K562 (cell line): ENCODE results near the gene PPP6R1. TPM values are rescaled to one million over a fixed set of nuclear protein-coding genes. Genes with fewer than 3 reads are reported as not detected.

Experiments
- HBP1 ChIP-seq: fragments of 450-650 bp; formaldehyde crosslinking; IDR thresholded peaks from 2 replicates; pipeline ENCODE4 v1.4.0; 2022; ENCODE audit warnings: missing genetic modification characterization
- HDAC1 ChIP-seq, 2 experiments: fragments of 450-650 bp; IDR thresholded peaks; 2 replicates each; pipeline ENCODE4 v1.6.1; 2016 to 2017; ENCODE audit warnings: inconsistent platforms in 1 of 2, mild to moderate bottlenecking in 1 of 2, moderate library complexity in 1 of 2
- MAZ ChIP-seq, 2 experiments: fragments of 450-650 bp in 1 of 2; sonication (generic) in 1 of 2; formaldehyde crosslinking; IDR thresholded peaks in 1 of 2; conservative IDR thresholded peaks in 1 of 2; 2 replicates each; pipeline versions ENCODE4 v1.4.0 to v1.5.0; 2020; ENCODE audit warnings: mild to moderate bottlenecking in 1 of 2, missing genetic modification reagents in 1 of 2
- PRDM10 ChIP-seq: fragments of 450-650 bp; IDR thresholded peaks from 2 replicates; pipeline ENCODE4 v1.6.1; 2018; ENCODE audit not compliant: partially characterized antibody
- TSC22D4 ChIP-seq: fragments of 450-650 bp; IDR thresholded peaks from 2 replicates; pipeline ENCODE4 v1.6.1; 2016; ENCODE audit warnings: missing genetic modification characterization, missing biosample characterization, control low read depth
- ZBTB2 ChIP-seq: fragments of 450-650 bp; IDR thresholded peaks from 2 replicates; pipeline ENCODE4 v1.6.1; 2016; ENCODE audit warnings: antibody characterized with exemption
- ZNF3 ChIP-seq: fragments of 250-450 bp; sonication (Bioruptor Pico); IDR thresholded peaks from 2 replicates; pipeline ENCODE4 v1.5.0; 2021; ENCODE audit warnings: mild to moderate bottlenecking, moderate library complexity
- ZNF764 ChIP-seq: fragments of 250-450 bp; sonication (Bioruptor Pico); IDR thresholded peaks from 2 replicates; pipeline ENCODE4 v1.4.0; 2020; ENCODE audit warnings: low read depth, mild to moderate bottlenecking, moderate library complexity
- ZNF766 ChIP-seq: fragments of 200-800 bp; sonication (Bioruptor generic); conservative IDR thresholded peaks from 2 replicates; pipeline ENCODE4 v1.6.1; 2016; ENCODE audit warnings: missing genetic modification characterization, missing compliant biosample characterization
- ZSCAN32 ChIP-seq: fragments of 450-650 bp; formaldehyde crosslinking; IDR thresholded peaks from 2 replicates; pipeline ENCODE4 v1.4.0; 2020; ENCODE audit warnings: mild to moderate bottlenecking, moderate library complexity
- polyA plus RNA-seq, 8 experiments: library from polyadenylated mRNA; depleted of rRNA in 4 of 8; stranded (reverse) in 5 of 8; unstranded in 3 of 8; fragments of >200 nt; fragmentation: Nextera tagmentation in 2 of 8; fragmentation: Illumina TruSeq in 1 of 8; extraction: Ambion mirVana in 2 of 8; extraction: Trizol in 1 of 8; gene quantifications; 2 replicates each; pipeline versions ENCODE4 v1.2.1 to v1.2.3, GENCODE V29; 2011 to 2014; ENCODE audit warnings: inconsistent platforms in 1 of 8, missing spikeins in 1 of 8
- total RNA-seq, 7 experiments: library from RNA; depleted of rRNA in 6 of 7; stranded (reverse); fragments of >200 nt in 6 of 7; fragmentation: Illumina TruSeq in 2 of 7; extraction: Trizol in 2 of 7; gene quantifications; 2 replicates each; pipeline versions ENCODE4 v1.2.1 to v1.2.3, GENCODE V29; 2011 to 2021; ENCODE audit warnings: low replicate concordance in 1 of 7
- TF ChIP-seq, protein P1 (sequence below): fragments of 450-650 bp; IDR thresholded peaks from 2 replicates; pipeline ENCODE4 v1.6.1; 2017; ENCODE audit warnings: mild to moderate bottlenecking, moderate library complexity
- TF ChIP-seq, protein P2 (sequence below): fragments of 450-650 bp; IDR thresholded peaks from 2 replicates; pipeline ENCODE4 v1.6.1; 2016; ENCODE audit warnings: borderline replicate concordance
- TF ChIP-seq, protein P3 (sequence below): fragments of 250-450 bp; sonication (Bioruptor Pico); IDR thresholded peaks from 2 replicates; pipeline ENCODE4 v1.4.0; 2020; ENCODE audit warnings: mild to moderate bottlenecking

PPP6R1 gene
- total and polyA plus RNA-seq, 9 of the 15 experiments (the other 6 are each of a cell fraction or from before 2014, with no cell fraction given) = 0.48 to 135 (median 37.2) TPM

DNA sequence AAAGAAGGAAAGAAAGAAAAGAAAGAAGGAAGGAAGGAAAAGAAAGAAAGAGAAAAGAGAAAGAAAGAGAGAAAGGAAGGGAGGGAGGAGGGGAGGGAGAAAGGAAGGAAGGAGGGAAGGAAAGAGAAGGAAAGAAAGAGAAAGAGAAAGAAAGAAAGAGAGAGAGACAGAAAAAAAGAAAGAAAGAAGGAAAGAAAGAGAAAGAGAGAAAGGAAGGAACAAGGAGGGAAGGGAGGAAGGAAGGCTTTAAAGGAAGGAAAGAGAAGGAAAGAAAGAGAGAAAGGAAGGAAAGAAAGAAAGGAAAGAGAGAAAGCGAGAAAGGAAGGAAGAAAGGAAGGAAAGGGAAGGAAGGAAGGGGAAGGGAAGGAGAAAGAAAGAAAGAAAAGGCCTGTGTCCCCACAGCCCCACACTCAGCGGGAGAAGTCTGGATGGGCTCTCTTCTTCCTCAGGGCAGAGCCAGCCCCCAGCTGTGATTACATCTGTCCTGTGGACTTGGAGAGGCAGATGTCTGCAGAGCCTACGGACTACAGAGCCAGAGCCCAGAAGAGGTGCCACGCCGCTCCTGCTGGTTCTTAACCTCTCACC lies 59.1 kb downstream of the PPP6R1 start (continued):
- TF ChIP-seq, protein P1, sequence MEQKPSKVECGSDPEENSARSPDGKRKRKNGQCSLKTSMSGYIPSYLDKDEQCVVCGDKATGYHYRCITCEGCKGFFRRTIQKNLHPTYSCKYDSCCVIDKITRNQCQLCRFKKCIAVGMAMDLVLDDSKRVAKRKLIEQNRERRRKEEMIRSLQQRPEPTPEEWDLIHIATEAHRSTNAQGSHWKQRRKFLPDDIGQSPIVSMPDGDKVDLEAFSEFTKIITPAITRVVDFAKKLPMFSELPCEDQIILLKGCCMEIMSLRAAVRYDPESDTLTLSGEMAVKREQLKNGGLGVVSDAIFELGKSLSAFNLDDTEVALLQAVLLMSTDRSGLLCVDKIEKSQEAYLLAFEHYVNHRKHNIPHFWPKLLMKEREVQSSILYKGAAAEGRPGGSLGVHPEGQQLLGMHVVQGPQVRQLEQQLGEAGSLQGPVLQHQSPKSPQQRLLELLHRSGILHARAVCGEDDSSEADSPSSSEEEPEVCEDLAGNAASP = no peak
- TF ChIP-seq ZSCAN32 (CRISPR knock-in tag) = no peak
- TF ChIP-seq TSC22D4 (tag) = no peak
- no peak for TF ChIP-seq MAZ (CRISPR knock-in tag; conservative IDR thresholded peaks at IDR 0.05 in 1 of 2, IDR thresholded peaks at IDR 0.05 in 1 of 2)
- 0 out of 4 replicates have a peak, but pooled peaks of 1 of the 2 experiments have one; percentile 16 for TF ChIP-seq HDAC1 (IDR thresholded peaks at IDR 0.05)
- 0 out of 2 replicates have a peak, but pooled peaks have one; percentile 53 for TF ChIP-seq HBP1
- TF ChIP-seq PRDM10 = no peak
- TF ChIP-seq ZBTB2 = peak; percentile 36; the same call in 1 of the 2 replicates
- TF ChIP-seq ZNF764 (CRISPR knock-in tag) = no peak
- TF ChIP-seq, protein P2, sequence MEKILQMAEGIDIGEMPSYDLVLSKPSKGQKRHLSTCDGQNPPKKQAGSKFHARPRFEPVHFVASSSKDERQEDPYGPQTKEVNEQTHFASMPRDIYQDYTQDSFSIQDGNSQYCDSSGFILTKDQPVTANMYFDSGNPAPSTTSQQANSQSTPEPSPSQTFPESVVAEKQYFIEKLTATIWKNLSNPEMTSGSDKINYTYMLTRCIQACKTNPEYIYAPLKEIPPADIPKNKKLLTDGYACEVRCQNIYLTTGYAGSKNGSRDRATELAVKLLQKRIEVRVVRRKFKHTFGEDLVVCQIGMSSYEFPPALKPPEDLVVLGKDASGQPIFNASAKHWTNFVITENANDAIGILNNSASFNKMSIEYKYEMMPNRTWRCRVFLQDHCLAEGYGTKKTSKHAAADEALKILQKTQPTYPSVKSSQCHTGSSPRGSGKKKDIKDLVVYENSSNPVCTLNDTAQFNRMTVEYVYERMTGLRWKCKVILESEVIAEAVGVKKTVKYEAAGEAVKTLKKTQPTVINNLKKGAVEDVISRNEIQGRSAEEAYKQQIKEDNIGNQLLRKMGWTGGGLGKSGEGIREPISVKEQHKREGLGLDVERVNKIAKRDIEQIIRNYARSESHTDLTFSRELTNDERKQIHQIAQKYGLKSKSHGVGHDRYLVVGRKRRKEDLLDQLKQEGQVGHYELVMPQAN = 0 out of 2 replicates have a peak, but pooled peaks have one; percentile 17
- TF ChIP-seq ZNF3 (CRISPR knock-in tag) = no peak
- TF ChIP-seq, protein P3, sequence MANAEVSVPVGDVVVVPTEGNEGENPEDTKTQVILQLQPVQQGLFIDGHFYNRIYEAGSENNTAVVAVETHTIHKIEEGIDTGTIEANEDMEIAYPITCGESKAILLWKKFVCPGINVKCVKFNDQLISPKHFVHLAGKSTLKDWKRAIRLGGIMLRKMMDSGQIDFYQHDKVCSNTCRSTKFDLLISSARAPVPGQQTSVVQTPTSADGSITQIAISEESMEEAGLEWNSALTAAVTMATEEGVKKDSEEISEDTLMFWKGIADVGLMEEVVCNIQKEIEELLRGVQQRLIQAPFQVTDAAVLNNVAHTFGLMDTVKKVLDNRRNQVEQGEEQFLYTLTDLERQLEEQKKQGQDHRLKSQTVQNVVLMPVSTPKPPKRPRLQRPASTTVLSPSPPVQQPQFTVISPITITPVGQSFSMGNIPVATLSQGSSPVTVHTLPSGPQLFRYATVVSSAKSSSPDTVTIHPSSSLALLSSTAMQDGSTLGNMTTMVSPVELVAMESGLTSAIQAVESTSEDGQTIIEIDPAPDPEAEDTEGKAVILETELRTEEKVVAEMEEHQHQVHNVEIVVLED = no peak
- no peak for TF ChIP-seq ZNF766
